CD4-positive, alpha-beta T cell treated with Interferon alpha-2 for 1 hour (primary cell): ENCODE results near the gene STXBP5L.
"Not testable (repeated sequence)": the region's sequence is repeated elsewhere in the genome, so short reads cannot be mapped to it uniquely, and the experiment has no call there.

Experiments
- DNase-seq, 2 donors: peaks; one replicate each; pipeline ENCODE4 v3.0.0-alpha.2; 2020 to 2022

The STXBP5L gene

GRCh38 chr3:121232309-121233225 lies 324.6 kb downstream of the STXBP5L start:
- no peak for DNase-seq

GRCh38 chr3:121243208-121243607 lies 335.2 kb downstream of the STXBP5L start:
- no peak for DNase-seq

- no peak for DNase-seq
Observed at GRCh38 chr3:121252676-121253075, 344.7 kb downstream of the STXBP5L start.

- no peak for DNase-seq
Observed at GRCh38 chr3:121269389-121269788, 361.4 kb downstream of the STXBP5L start.

GRCh38 chr3:121274411-121274810 lies 366.4 kb downstream of the STXBP5L start:
- DNase-seq = no peak

GRCh38 chr3:121295452-121295851 lies 387.4 kb downstream of the STXBP5L start:
- no peak for DNase-seq

- no peak for DNase-seq
Observed at GRCh38 chr3:121295979-121296378, 388.0 kb downstream of the STXBP5L start.

GRCh38 chr3:121324320-121324719 lies 416.3 kb downstream of the STXBP5L start:
- DNase-seq = no peak

GRCh38 chr3:121330118-121330517 lies 422.1 kb downstream of the STXBP5L start:
- DNase-seq = no peak

- no peak for DNase-seq
Observed at GRCh38 chr3:121330634-121331033, 422.6 kb downstream of the STXBP5L start.

GRCh38 chr3:121355960-121356359 lies 448.0 kb downstream of the STXBP5L start:
- DNase-seq = not testable (repeated sequence)

GRCh38 chr3:121362035-121362734 lies 454.2 kb downstream of the STXBP5L start:
- no peak for DNase-seq

GRCh38 chr3:121388308-121388707 lies 480.3 kb downstream of the STXBP5L start:
- not testable (repeated sequence) for DNase-seq

- DNase-seq = not testable (repeated sequence)
Observed at GRCh38 chr3:121395967-121396366, 488.0 kb downstream of the STXBP5L start.

- DNase-seq = not testable (repeated sequence)
Observed at GRCh38 chr3:121398051-121398450, 490.0 kb downstream of the STXBP5L start.

- DNase-seq = no peak
Observed at GRCh38 chr3:121399820-121400219, 491.8 kb downstream of the STXBP5L start.

- DNase-seq = no peak
Observed at GRCh38 chr3:121405631-121406030, 497.6 kb downstream of the STXBP5L start.

- no peak for DNase-seq
Observed at GRCh38 chr3:121411523-121411922, 503.5 kb downstream of the STXBP5L start.

- no peak for DNase-seq
Observed at GRCh38 chr3:121414924-121415323, 506.9 kb downstream of the STXBP5L start.

GRCh38 chr3:121418182-121418581 lies 510.2 kb downstream of the STXBP5L start:
- DNase-seq = no peak

- DNase-seq = no peak
Observed at GRCh38 chr3:121424549-121424948, 516.5 kb downstream of the STXBP5L start.

- no peak for DNase-seq
Observed at GRCh38 chr3:121430664-121431215, 522.7 kb downstream of the STXBP5L start.

- DNase-seq = peak; percentile 41 to 83
Observed at GRCh38 chr3:121431726-121432517, 523.9 kb downstream of the STXBP5L start.
